Mesenchymal stem cell (in vitro differentiated cells and primary cell): Measurements from ENCODE around the gene RPS6KA2.
A peak's percentile ranks its signal among the peaks of the same experiment; 100 is the strongest.

Experiments used
- DNase-seq: peaks from one replicate; pipeline ENCODE4 v3.0.0-alpha.2; 2013
- H2AFZ ChIP-seq: one replicate; pipeline ENCODE4 v1.6.1; 2013; ENCODE audit warnings: low read depth, mild to moderate bottlenecking, control low read depth, inconsistent platforms, low read length, moderate library complexity
- H2AK5ac ChIP-seq: 2 replicates; pipeline ENCODE4 v1.6.1; 2013; ENCODE audit warnings: low read length, moderate library complexity, mild to moderate bottlenecking, inconsistent platforms; ENCODE audit not compliant: severe bottlenecking
- H2BK120ac ChIP-seq: one replicate; pipeline ENCODE4 v1.6.1; 2013; ENCODE audit warnings: low read depth, mild to moderate bottlenecking, inconsistent platforms, low read length, moderate library complexity
- H2BK12ac ChIP-seq, 2 experiments: one replicate each; pipeline ENCODE4 v1.6.1; 2013; ENCODE audit warnings: inconsistent platforms in 2 of 2, low read length in 2 of 2, mild to moderate bottlenecking in 2 of 2, moderate library complexity in 2 of 2, control low read depth in 1 of 2
- H2BK15ac ChIP-seq: one replicate; pipeline ENCODE4 v1.6.1; 2013; ENCODE audit warnings: mild to moderate bottlenecking, low read depth, inconsistent platforms; ENCODE audit not compliant: poor library complexity, severe bottlenecking
- H2BK5ac ChIP-seq: 2 replicates; pipeline ENCODE4 v1.6.1; 2013; ENCODE audit warnings: low read depth, mild to moderate bottlenecking, low read length, control low read depth, inconsistent platforms; ENCODE audit not compliant: poor library complexity, severe bottlenecking
- H3K14ac ChIP-seq, 2 experiments: one replicate each; pipeline ENCODE4 v1.6.1; 2013; ENCODE audit warnings: inconsistent platforms in 2 of 2, low read length in 2 of 2, control low read depth in 1 of 2, mild to moderate bottlenecking in 1 of 2, moderate library complexity in 1 of 2
- H3K18ac ChIP-seq, 2 experiments: one replicate each; pipeline ENCODE4 v1.6.1; 2013; ENCODE audit warnings: inconsistent platforms in 2 of 2, low read length in 2 of 2, control low read depth in 1 of 2, low read depth in 1 of 2, mild to moderate bottlenecking in 1 of 2
- H3K23ac ChIP-seq, 2 experiments: one replicate each; pipeline ENCODE4 v1.6.1; 2013; ENCODE audit warnings: inconsistent platforms in 2 of 2, low read length in 2 of 2, mild to moderate bottlenecking in 2 of 2, moderate library complexity in 2 of 2, control low read depth in 1 of 2
- H3K27ac ChIP-seq: 2 replicates; pipeline ENCODE4 v1.5.1; 2013; ENCODE audit warnings: mild to moderate bottlenecking, moderate library complexity, low read length, control low read depth, inconsistent platforms; ENCODE audit not compliant: poor library complexity, severe bottlenecking
- H3K27me3 ChIP-seq, 2 experiments: 2 replicates each; pipeline versions ENCODE4 v1.6.1 to v1.7.0; 2013; ENCODE audit warnings: low read length in 2 of 2, mild to moderate bottlenecking in 2 of 2, moderate library complexity in 2 of 2, control low read depth in 1 of 2, inconsistent platforms in 1 of 2; ENCODE audit not compliant: control insufficient read depth in 1 of 2, insufficient read depth in 1 of 2
- H3K36me3 ChIP-seq, 2 experiments: 2 replicates each; pipeline versions ENCODE4 v1.6.1 to v1.7.0; 2013; ENCODE audit warnings: low read length in 2 of 2, control low read depth in 1 of 2, inconsistent platforms in 1 of 2, low read depth in 1 of 2, mild to moderate bottlenecking in 1 of 2; ENCODE audit not compliant: insufficient read depth in 2 of 2, control insufficient read depth in 1 of 2
- H3K4ac ChIP-seq, 2 experiments: one replicate each; pipeline ENCODE4 v1.6.1; 2013; ENCODE audit warnings: inconsistent platforms in 2 of 2, low read length in 2 of 2, mild to moderate bottlenecking in 2 of 2, moderate library complexity in 2 of 2, control low read depth in 1 of 2, low read depth in 1 of 2
- H3K4me1 ChIP-seq: 2 replicates; pipeline ENCODE4 v1.6.1; 2013; ENCODE audit warnings: low read depth, low read length, control low read depth; ENCODE audit not compliant: control insufficient read depth, insufficient read depth
- H3K4me2 ChIP-seq: 2 replicates; pipeline ENCODE4 v1.6.1; 2013; ENCODE audit warnings: low read length, mild to moderate bottlenecking, inconsistent platforms; ENCODE audit not compliant: poor library complexity, severe bottlenecking
- H3K4me3 ChIP-seq, 2 experiments: 2 replicates each; pipeline versions ENCODE4 v1.5.1 to v1.7.0; 2013; ENCODE audit warnings: low read length in 2 of 2, mild to moderate bottlenecking in 2 of 2, control low read depth in 1 of 2, low read depth in 1 of 2; ENCODE audit not compliant: insufficient read depth in 1 of 2
- H3K79me1 ChIP-seq: replicated peaks from 2 replicates; pipeline ENCODE4 v1.6.1; 2013; ENCODE audit warnings: mild to moderate bottlenecking, control low read depth, low read length, inconsistent platforms; ENCODE audit not compliant: poor library complexity, severe bottlenecking
- H3K9ac ChIP-seq: 2 replicates; pipeline ENCODE4 v1.7.0; 2013; ENCODE audit warnings: mild to moderate bottlenecking, low read length, moderate library complexity
- H3K9me3 ChIP-seq: 2 replicates; pipeline ENCODE4 v1.7.0; 2013; ENCODE audit warnings: mild to moderate bottlenecking, low read length; ENCODE audit not compliant: control insufficient read depth
- H4K8ac ChIP-seq: one replicate; pipeline ENCODE4 v1.6.1; 2013; ENCODE audit warnings: inconsistent platforms, mild to moderate bottlenecking, low read length, moderate library complexity
- H4K91ac ChIP-seq: one replicate; pipeline ENCODE4 v1.6.1; 2013; ENCODE audit warnings: mild to moderate bottlenecking, low read length, inconsistent platforms
- WGBS: methylation state at CpG from one replicate; pipeline ENCODE4 v1.1.7; 2013; ENCODE audit warnings: mixed read lengths; 5-methylcytosine and 5-hydroxymethylcytosine counted together

Gene RPS6KA2

GRCh38 chr6:166614589-166614988 lies 12.5 kb downstream of the RPS6KA2 start:
- Histone ChIP-seq H3K36me3 (peaks cover 0 to 6% of the 10 kb centered on the region in 2 experiments), H4K91ac (peak overlapping the region; percentile 98), H3K18ac (peak overlapping the region; percentile 73 to 92), H3K23ac (no peak overlapping the region), H3K9ac (no peak overlapping the region), H3K4ac (peak overlapping the region; percentile 75 to 83), H3K9me3 (no peaks in the 10 kb centered on the region), H3K4me2 (no peak overlapping the region), H2BK120ac (peak overlapping the region; percentile 87), H2BK12ac (peak overlapping the region; percentile 96), H2AFZ (no peak overlapping the region), H3K4me1 (peaks cover 34% of the 10 kb centered on the region), H4K8ac (peak overlapping the region; percentile 86), H3K4me3 (no peak overlapping the region), H3K27ac (no peak overlapping the region), H2BK5ac (no peak overlapping the region), H2AK5ac (peak overlapping the region; percentile 3), H3K27me3 (no peaks in the 10 kb centered on the region), H2BK15ac (peak overlapping the region; percentile 66), H3K14ac (no peak overlapping the region), H3K79me1 (peaks cover 25% of the 10 kb centered on the region)
- 86% methylated on average over 10 of the region's 10 CpGs for WGBS
- no peak for DNase-seq

GRCh38 chr6:166614171-166614583 lies 12.9 kb downstream of the RPS6KA2 start:
- peak overlapping the region; percentile 98 for H4K91ac ChIP-seq
- H2AFZ ChIP-seq = no peak overlapping the region
- no peak overlapping the region for H3K9ac ChIP-seq
- peak overlapping the region in 1 of 2 experiments; percentile 20 for H3K23ac ChIP-seq
- 79% methylated on average over 12 of the region's 12 CpGs for WGBS
- H3K27ac ChIP-seq = no peak overlapping the region
- H3K18ac ChIP-seq = peak overlapping the region; percentile 73 to 92
- peak overlapping the region; percentile 86 for H4K8ac ChIP-seq
- no peaks in the 10 kb centered on the region for H3K27me3 ChIP-seq
- H2BK5ac ChIP-seq = no peak overlapping the region
- H3K9me3 ChIP-seq = no peaks in the 10 kb centered on the region
- peaks cover 0 to 6% of the 10 kb centered on the region in 2 experiments for H3K36me3 ChIP-seq
- H3K4me3 ChIP-seq = peak overlapping the region in 1 of 2 experiments; percentile 34
- no peak for DNase-seq
- peak overlapping the region; percentile 87 for H2BK120ac ChIP-seq
- peak overlapping the region; percentile 96 for H2BK12ac ChIP-seq
- H2BK15ac ChIP-seq = no peak overlapping the region
- H3K14ac ChIP-seq = no peak overlapping the region
- peak overlapping the region; percentile 75 to 83 for H3K4ac ChIP-seq
- peaks cover 25% of the 10 kb centered on the region for H3K79me1 ChIP-seq
- H3K4me2 ChIP-seq = no peak overlapping the region
- H3K4me1 ChIP-seq = peaks cover 31% of the 10 kb centered on the region
- H2AK5ac ChIP-seq = peak overlapping the region; percentile 18

GRCh38 chr6:166613027-166613426 lies 14.0 kb downstream of the RPS6KA2 start:
- no peak for DNase-seq
- Histone ChIP-seq H2BK15ac (no peak overlapping the region), H3K4me3 (no peak overlapping the region), H3K9ac (no peak overlapping the region), H3K4me2 (no peak overlapping the region), H3K27ac (no peak overlapping the region), H2AFZ (no peak overlapping the region), H3K14ac (no peak overlapping the region), H2AK5ac (no peak overlapping the region), H4K91ac (no peak overlapping the region), H3K23ac (peak overlapping the region in 1 of 2 experiments; percentile 38), H3K79me1 (peaks cover 28% of the 10 kb centered on the region), H3K27me3 (no peaks in the 10 kb centered on the region), H3K4me1 (peaks cover 23% of the 10 kb centered on the region), H2BK12ac (peak overlapping the region; percentile 48 to 87), H4K8ac (peak overlapping the region; percentile 48), H3K18ac (peak overlapping the region; percentile 55 to 76), H3K36me3 (no peaks in the 10 kb centered on the region), H2BK120ac (no peak overlapping the region), H3K9me3 (no peaks in the 10 kb centered on the region), H2BK5ac (no peak overlapping the region), H3K4ac (peak overlapping the region; percentile 38 to 40)
- 75% methylated on average over 7 of the region's 7 CpGs for WGBS

GRCh38 chr6:166612471-166612881 lies 14.6 kb downstream of the RPS6KA2 start:
- peaks cover 26% of the 10 kb centered on the region for H3K79me1 ChIP-seq
- no peak overlapping the region for H3K23ac ChIP-seq
- peak overlapping the region; percentile 76 for H4K8ac ChIP-seq
- no peak overlapping the region for H3K4me2 ChIP-seq
- no peak overlapping the region for H2AFZ ChIP-seq
- H3K36me3 ChIP-seq = no peaks in the 10 kb centered on the region
- H2BK120ac ChIP-seq = peak overlapping the region; percentile 27
- DNase-seq = no peak
- no peak overlapping the region for H3K9ac ChIP-seq
- H3K18ac ChIP-seq = peak overlapping the region; percentile 55 to 76
- H3K4ac ChIP-seq = peak overlapping the region; percentile 13 to 56
- H3K27me3 ChIP-seq = no peaks in the 10 kb centered on the region
- peak overlapping the region; percentile 28 to 94 for H2BK12ac ChIP-seq
- H2AK5ac ChIP-seq = no peak overlapping the region
- no peak overlapping the region for H2BK5ac ChIP-seq
- peaks cover 18% of the 10 kb centered on the region for H3K4me1 ChIP-seq
- H3K14ac ChIP-seq = no peak overlapping the region
- no peak overlapping the region for H3K4me3 ChIP-seq
- H2BK15ac ChIP-seq = no peak overlapping the region
- H3K27ac ChIP-seq = no peak overlapping the region
- no peaks in the 10 kb centered on the region for H3K9me3 ChIP-seq
- H4K91ac ChIP-seq = peak overlapping the region; percentile 2
- 66% methylated on average over 11 of the region's 11 CpGs for WGBS
